NCI-H146 treated with DMSO at 0.1 percent for 48 hours (cell line): ENCODE measurements around the gene AKAP4.

ENCODE experiments used
- DNase-seq: peaks from one replicate; lab custom pipeline; 2025; ENCODE audit not compliant: unreplicated experiment; lab: John Stamatoyannopoulos, UW

The AKAP4 gene

GRCh38 chrX:50200907-50201306, at the start of gene AKAP4:
Gene AKAP4, minus strand, starts transcription at chrX:50201007. Its CDS starts 118 bp downstream, at chrX:50200889.
- DNase-seq: no peak

DNA sequence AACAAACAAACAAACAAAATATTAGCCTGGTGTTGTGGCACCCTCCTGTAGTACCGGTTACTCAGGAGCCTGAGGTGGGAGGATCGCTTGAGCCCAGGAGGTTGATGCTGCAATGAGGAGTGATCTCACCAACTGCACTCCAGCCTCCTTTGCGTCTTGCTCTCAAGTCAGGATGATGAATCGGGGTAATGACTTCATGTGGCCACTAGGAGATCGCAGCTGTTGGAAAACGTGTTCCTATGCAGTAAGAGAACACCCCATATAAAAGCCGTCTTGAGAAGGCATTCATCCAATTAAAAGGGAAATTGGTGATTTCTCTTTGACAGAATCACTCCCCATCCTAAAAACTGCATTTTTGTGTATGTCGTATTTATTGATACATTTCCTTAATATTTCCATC, 10.7 kb upstream of the AKAP4 start:
- DNase-seq: no peak

- DNase-seq: no peak
These were observed 5.9 kb upstream of the AKAP4 start for GRCh38 chrX:50206753-50207152.

DNA sequence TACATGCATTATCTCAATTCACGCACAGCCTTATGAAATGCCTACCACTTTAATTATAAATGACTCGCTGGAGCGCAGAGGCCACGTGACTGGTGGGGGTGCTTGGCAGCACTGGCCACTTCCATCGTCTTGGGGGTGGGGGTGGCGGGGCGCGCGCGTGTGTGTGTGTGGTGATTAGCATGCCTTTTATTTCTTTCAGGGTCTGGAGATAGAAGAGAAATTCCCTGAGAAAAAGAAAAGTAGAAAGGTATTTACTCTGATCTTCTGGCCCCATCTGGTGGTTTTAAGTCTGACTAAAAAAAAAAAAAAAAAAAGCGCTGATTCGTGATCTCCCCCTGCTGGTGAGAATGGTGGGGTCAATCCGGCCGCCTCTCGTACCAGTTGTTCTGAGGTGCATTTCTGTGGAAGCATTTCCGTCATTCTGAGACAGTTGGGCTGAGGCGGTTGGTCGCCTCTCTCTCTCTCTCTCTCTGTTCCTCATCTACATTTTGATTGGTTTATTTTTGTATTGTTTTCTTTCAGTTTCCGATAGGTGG, 3.6 kb upstream of the AKAP4 start, which contains the start of gene CCNB3:
Gene CCNB3 (plus strand): TSS at position 402 of the 536 bp plus-strand sequence. CDS start 80,399 bp downstream, outside the sequence.
- DNase-seq: peak; percentile 19

GRCh38 chrX:50202539-50202938, 1.7 kb upstream of the AKAP4 start:
- DNase-seq: no peak

- DNase-seq: no peak
These were observed 2.5 kb downstream of the AKAP4 start for GRCh38 chrX:50198348-50198747.

DNA sequence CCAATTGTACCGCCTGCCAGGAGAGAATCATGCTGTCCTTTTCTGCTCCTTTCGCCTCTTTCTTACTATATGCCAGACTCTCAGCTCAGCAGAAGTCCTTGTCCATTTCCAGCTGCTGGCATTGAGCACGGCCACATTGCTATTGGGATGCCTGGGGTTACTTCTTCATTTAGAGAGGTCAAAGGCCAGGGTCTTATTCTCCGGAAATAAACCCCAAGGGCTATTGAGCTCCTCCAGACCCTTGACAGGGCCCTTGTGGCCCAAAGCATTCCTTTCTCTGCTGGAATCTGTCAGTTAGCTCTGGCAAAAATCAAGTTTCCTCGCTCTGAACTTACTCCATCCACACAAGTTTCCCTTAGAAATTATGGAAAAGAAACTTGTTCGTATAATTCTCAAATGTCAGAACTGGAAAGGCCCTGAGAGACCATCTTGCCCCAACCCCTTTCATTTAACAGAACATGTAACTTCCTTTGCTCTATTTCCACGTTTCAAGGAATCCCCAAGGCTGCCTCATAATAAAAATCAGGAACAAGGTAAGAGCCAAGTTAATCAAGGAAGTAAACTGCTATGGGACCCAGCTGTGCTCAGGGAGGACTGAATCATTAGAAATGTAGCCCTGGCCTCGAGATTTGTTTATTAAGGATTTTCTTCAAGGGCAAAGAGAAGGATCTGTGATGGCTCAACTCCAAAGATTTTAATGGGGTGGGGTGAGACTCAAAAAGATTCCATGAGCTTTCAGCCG, 11.8 kb downstream of the AKAP4 start:
- DNase-seq: no peak

- DNase-seq: no peak
These were observed 16.9 kb downstream of the AKAP4 start for GRCh38 chrX:50183891-50184290.

DNA sequence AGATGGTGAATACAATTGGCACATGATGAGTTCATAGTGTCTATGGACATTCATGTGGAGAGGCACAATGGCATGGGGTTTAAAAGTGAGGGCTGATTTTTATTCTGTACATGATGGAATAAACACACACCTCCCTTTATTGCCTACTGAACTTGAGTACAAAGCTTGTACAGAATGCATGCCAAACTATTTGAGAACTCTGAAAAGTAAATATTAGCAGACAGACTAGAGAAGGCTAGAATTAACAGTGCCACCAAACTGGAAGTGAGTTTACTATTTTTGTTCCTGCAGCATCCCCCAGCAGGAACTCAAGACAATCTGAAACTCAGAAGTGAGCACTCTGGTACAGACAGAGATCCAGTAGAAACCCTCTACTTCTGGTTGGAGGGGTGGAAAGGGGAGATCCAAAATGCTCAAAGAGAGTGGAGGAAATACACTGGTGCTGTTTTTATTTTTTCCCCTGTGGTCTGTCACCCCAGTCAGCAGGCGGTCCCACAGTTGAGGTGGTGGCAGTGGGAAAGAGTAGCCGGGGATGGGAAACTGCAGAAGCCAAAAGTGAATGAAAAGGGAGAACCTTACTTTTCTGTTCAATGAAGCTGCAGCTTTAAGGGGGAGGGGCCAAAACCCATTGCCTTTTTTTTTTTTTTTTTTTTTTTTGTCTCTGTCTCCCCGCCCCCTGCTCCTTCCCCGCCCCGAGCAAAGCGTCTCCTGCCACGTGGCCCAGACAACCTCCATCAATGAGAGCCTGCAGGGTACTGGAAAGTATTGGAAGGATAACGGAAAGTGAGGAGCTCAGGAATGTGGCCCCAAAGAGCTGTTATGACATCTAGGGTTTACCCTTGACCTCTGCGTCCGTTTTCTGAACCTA, 20.5 kb downstream of the AKAP4 start:
- DNase-seq: no peak

- no peak for DNase-seq
These were observed 31.1 kb downstream of the AKAP4 start for GRCh38 chrX:50169717-50170116.

GRCh38 chrX:50168241-50168687, 32.5 kb downstream of the AKAP4 start:
- no peak for DNase-seq

- DNase-seq: no peak
These were observed 33.4 kb downstream of the AKAP4 start for GRCh38 chrX:50167366-50167765.

DNA sequence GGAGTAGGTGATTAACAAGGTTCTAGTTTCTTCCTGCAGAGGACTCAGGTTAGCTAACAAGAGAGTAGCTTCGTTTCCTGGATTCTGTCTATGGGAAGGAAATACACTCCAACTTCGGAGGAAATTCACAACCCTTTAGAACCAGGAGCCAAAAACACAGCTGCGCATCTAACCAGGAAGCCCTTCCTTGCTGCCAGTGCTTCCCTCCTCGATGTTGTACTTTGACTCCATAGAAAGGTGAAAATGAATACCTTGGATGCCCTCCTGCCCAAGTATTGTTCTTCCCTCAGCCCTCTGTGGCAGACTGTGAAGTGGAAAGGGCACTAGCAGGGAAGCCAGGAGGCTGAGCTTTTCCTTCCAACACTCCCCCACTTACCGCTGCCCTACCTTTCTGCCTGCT, 35.1 kb downstream of the AKAP4 start:
- DNase-seq: no peak

GRCh38 chrX:50161127-50161526, 39.7 kb downstream of the AKAP4 start:
- DNase-seq: no peak

- DNase-seq: no peak
These were observed 42.2 kb downstream of the AKAP4 start for GRCh38 chrX:50158593-50158992.

DNA sequence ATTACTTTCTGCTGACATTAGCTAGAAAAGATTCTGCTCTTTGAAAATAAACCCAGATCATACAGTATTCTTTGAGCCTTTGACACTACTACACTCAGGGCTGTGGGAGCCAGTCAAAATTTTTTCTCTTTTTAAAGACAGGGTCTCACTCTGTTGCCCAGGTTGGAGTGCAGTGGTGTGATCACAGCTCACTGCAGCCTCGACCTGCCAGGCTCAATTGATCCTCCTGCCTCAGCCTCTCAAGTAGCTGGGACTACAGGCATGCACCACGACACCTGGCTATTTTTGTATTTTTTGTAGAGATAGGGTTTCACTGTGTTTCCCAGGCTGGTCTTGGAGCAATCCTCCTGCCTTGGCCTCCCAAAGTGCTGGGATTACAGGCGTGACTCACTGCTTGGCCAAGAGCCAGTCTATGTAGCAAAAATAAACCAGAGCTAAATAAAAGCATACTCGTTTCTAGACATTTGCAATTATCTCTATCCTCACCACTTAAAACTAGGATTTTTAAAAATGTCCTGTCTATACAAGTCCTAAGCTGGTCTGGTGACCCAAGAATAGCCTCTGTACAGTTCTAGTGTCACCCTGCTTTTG, 43.2 kb downstream of the AKAP4 start:
- DNase-seq: no peak

DNA sequence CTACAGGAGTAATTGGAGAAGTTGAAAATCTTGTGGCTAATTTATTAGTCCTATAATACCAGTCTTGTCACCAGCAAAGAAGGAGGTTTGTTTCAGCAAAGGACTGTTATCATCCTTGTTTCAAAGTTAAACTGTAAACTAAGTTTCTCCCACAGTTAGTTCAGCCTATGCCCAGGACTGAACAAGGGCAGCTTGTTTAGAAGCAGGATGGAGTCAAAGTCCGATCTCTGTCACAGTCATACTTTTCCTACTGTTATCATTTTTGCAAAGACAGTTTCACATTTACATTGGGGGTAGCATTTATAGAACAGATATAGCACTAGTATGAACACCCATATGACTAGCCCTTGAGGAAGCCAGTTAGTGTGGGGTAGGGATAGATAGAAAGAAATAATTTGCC, 46.4 kb downstream of the AKAP4 start:
- no peak for DNase-seq

GRCh38 chrX:50152456-50152855, 48.4 kb downstream of the AKAP4 start:
- DNase-seq: no peak

DNA sequence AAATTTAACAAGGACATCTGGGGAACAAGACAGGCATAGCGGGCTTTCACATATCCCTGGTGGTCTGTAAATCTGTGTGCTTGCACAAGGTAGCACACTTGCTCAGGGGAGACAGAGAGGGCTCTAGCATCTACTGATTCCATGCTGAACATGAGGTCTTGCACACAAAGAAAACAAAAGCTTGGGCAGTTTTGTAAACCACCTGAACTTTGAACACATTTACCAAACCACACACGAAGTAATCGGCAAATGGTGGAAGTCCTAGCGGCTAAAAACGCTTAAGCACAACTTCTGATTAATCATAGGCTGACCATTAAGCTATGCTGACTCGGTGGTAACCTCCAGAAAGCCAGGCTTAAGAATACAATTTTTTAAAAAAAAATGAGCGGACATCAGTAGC, 52.8 kb downstream of the AKAP4 start:
- DNase-seq: no peak
